Measurements from ENCODE around the gene MTCL1.

MTCL1 gene

DNA sequence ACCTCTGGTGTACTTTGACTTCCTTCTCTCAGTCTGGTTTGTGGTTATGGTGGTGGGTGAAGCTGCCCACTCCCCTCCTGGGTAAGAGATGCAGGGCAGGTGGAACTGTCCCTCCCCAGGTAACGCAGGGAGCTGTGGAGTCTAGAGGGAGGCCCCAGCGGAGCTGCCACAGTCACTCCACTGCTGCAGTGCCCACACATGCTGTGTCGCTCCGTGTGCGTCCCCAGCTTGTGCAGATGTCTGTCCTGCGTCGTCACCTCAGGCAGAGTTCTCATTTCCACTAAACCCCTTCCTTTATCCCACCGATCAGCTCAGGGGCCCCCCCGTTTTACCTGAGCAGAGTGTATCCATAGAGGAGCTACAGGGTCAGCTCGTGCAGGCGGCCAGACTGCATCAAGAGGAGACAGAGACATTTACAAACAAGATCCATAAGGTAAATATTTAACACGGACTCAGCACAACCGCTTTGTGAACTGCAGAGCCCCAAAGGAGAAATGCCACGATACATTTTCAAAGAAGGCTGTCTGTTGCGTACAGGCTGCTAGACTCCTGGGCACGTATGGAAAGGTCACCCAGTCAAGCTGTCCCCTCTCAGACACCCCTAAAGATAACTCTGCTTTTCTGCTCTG lies 87.4 kb downstream of the MTCL1 start:
- Histone ChIP-seq H3K4me1 (ENCODE audit: control insufficient read depth in 1 of 2, insufficient read depth in 2 of 2, low read length in 2 of 2) (peaks cover 12 to 16% of the 10 kb centered on the region in 2 experiments), H3K4ac (ENCODE audit: low read depth, low read length) (no peak overlapping the region)
- no CpG with 5 or more reads among the region's 16 CpGs for WGBS (ENCODE audit: extremely low coverage, insufficient coverage, insufficient read length)

GRCh38 chr18:8793445-8794155 lies 88.2 kb downstream of the MTCL1 start:
- H3K79me2 ChIP-seq (ENCODE audit: control insufficient read depth, insufficient read depth, low read length, poor library complexity), result no peaks in the 10 kb centered on the region
- no peak overlapping the region for H3K14ac ChIP-seq (ENCODE audit: low read length)
- no peak overlapping the region for H3K4ac ChIP-seq (ENCODE audit: low read depth, low read length)
- no peak overlapping the region for H3K23ac ChIP-seq (ENCODE audit: low read length)
- H3K9ac ChIP-seq (ENCODE audit: low read length), result no peak overlapping the region
- no peak overlapping the region for H2BK120ac ChIP-seq (ENCODE audit: insufficient read depth, low read length, poor library complexity)
- peaks cover 9 to 13% of the 10 kb centered on the region in 2 experiments for H3K4me1 ChIP-seq (ENCODE audit: control insufficient read depth in 1 of 2, insufficient read depth in 2 of 2, low read length in 2 of 2)
- no peak overlapping the region for H2BK5ac ChIP-seq (ENCODE audit: low read depth, low read length, poor library complexity)
- no peak overlapping the region for H4K8ac ChIP-seq (ENCODE audit: low read depth, low read length)
- no peak overlapping the region for H4K91ac ChIP-seq (ENCODE audit: low read depth, low read length)
- H3K9me3 ChIP-seq (ENCODE audit: insufficient read depth, low read depth, low read length), result no peaks in the 10 kb centered on the region
- no peak for DNase-seq
- no peak overlapping the region for H3K4me3 ChIP-seq (ENCODE audit: low read depth, low read length)
- no peak overlapping the region for H3K27ac ChIP-seq (ENCODE audit: low read depth, low read length)
- no CpG with 5 or more reads among the region's 13 CpGs for WGBS (ENCODE audit: extremely low coverage, insufficient coverage, insufficient read length)
- no peak overlapping the region for H4K12ac ChIP-seq (ENCODE audit: low read depth, low read length)
- no peak overlapping the region for H2AK5ac ChIP-seq (ENCODE audit: low read length)
- no peaks in the 10 kb centered on the region for H3K79me1 ChIP-seq (ENCODE audit: low read length)
- no peak overlapping the region for H3K18ac ChIP-seq (ENCODE audit: low read length)
- H3K27me3 ChIP-seq (ENCODE audit: insufficient read depth, low read length), result no peaks in the 10 kb centered on the region
- no peak overlapping the region for H2BK12ac ChIP-seq (ENCODE audit: low read length)
- no peak overlapping the region for H3K4me2 ChIP-seq (ENCODE audit: low read length)
- no peak overlapping the region for H2AFZ ChIP-seq (ENCODE audit: insufficient read depth, low read length, poor library complexity)
- H3K36me3 ChIP-seq (ENCODE audit: control insufficient read depth in 1 of 2, insufficient read depth in 2 of 2, low read length in 2 of 2), result no peaks in the 10 kb centered on the region

More for the DNA sequence above, 87.4 kb downstream of the MTCL1 start:
- H3K27me3 ChIP-seq (ENCODE audit: insufficient read depth, low read length), result no peaks in the 10 kb centered on the region
- no peak for DNase-seq
- H2AFZ ChIP-seq (ENCODE audit: insufficient read depth, low read length, poor library complexity), result no peak overlapping the region
- no peak overlapping the region for H3K14ac ChIP-seq (ENCODE audit: low read length)
- no peak overlapping the region for H3K9ac ChIP-seq (ENCODE audit: low read length)
- no peaks in the 10 kb centered on the region for H3K79me2 ChIP-seq (ENCODE audit: control insufficient read depth, insufficient read depth, low read length, poor library complexity)
- no peaks in the 10 kb centered on the region for H3K9me3 ChIP-seq (ENCODE audit: insufficient read depth, low read depth, low read length)
- no peak overlapping the region for H3K18ac ChIP-seq (ENCODE audit: low read length)
- no peaks in the 10 kb centered on the region for H3K79me1 ChIP-seq (ENCODE audit: low read length)
- no peak overlapping the region for H3K4me2 ChIP-seq (ENCODE audit: low read length)
- H2BK120ac ChIP-seq (ENCODE audit: insufficient read depth, low read length, poor library complexity), result no peak overlapping the region
- no peak overlapping the region for H2AK5ac ChIP-seq (ENCODE audit: low read length)
- H4K8ac ChIP-seq (ENCODE audit: low read depth, low read length), result no peak overlapping the region
- no peak overlapping the region for H4K12ac ChIP-seq (ENCODE audit: low read depth, low read length)
- no peak overlapping the region for H3K27ac ChIP-seq (ENCODE audit: low read depth, low read length)
- H3K36me3 ChIP-seq (ENCODE audit: control insufficient read depth in 1 of 2, insufficient read depth in 2 of 2, low read length in 2 of 2), result no peaks in the 10 kb centered on the region
- H2BK5ac ChIP-seq (ENCODE audit: low read depth, low read length, poor library complexity), result no peak overlapping the region
- no peak overlapping the region for H3K4me3 ChIP-seq (ENCODE audit: low read depth, low read length)
- no peak overlapping the region for H3K23ac ChIP-seq (ENCODE audit: low read length)
- H4K91ac ChIP-seq (ENCODE audit: low read depth, low read length), result no peak overlapping the region
- peak overlapping the region; percentile 6 for H2BK12ac ChIP-seq (ENCODE audit: low read length)

- Histone ChIP-seq H4K12ac (ENCODE audit: low read depth, low read length) (no peak overlapping the region), H3K27ac (ENCODE audit: low read depth, low read length) (no peak overlapping the region), H2AK5ac (ENCODE audit: low read length) (no peak overlapping the region), H3K4me3 (ENCODE audit: low read depth, low read length) (no peak overlapping the region), H3K9me3 (ENCODE audit: insufficient read depth, low read depth, low read length) (no peaks in the 10 kb centered on the region), H3K18ac (ENCODE audit: low read length) (no peak overlapping the region), H3K23ac (ENCODE audit: low read length) (no peak overlapping the region), H3K14ac (ENCODE audit: low read length) (no peak overlapping the region), H2BK5ac (ENCODE audit: low read depth, low read length, poor library complexity) (no peak overlapping the region), H3K79me1 (ENCODE audit: low read length) (no peaks in the 10 kb centered on the region), H3K36me3 (ENCODE audit: control insufficient read depth in 1 of 2, insufficient read depth in 2 of 2, low read length in 2 of 2) (no peaks in the 10 kb centered on the region), H3K9ac (ENCODE audit: low read length) (no peak overlapping the region), H3K4me2 (ENCODE audit: low read length) (no peak overlapping the region), H3K27me3 (ENCODE audit: insufficient read depth, low read length) (no peaks in the 10 kb centered on the region), H3K4ac (ENCODE audit: low read depth, low read length) (no peak overlapping the region), H4K91ac (ENCODE audit: low read depth, low read length) (no peak overlapping the region), H2BK120ac (ENCODE audit: insufficient read depth, low read length, poor library complexity) (no peak overlapping the region), H2AFZ (ENCODE audit: insufficient read depth, low read length, poor library complexity) (no peak overlapping the region), H3K4me1 (ENCODE audit: control insufficient read depth in 1 of 2, insufficient read depth in 2 of 2, low read length in 2 of 2) (peaks cover 9 to 13% of the 10 kb centered on the region in 2 experiments), H3K79me2 (ENCODE audit: control insufficient read depth, insufficient read depth, low read length, poor library complexity) (no peaks in the 10 kb centered on the region), H2BK12ac (ENCODE audit: low read length) (no peak overlapping the region), H4K8ac (ENCODE audit: low read depth, low read length) (no peak overlapping the region)
- DNase-seq, result peak in 1 of 2 donors; percentile 25
- no CpG with 5 or more reads among the region's 12 CpGs for WGBS (ENCODE audit: extremely low coverage, insufficient coverage, insufficient read length)
Measured at GRCh38 chr18:8794156-8794933, 89.0 kb downstream of the MTCL1 start.

- H2BK12ac ChIP-seq (ENCODE audit: low read length), result peak overlapping the region; percentile 0
- no peak overlapping the region for H3K14ac ChIP-seq (ENCODE audit: low read length)
- WGBS (ENCODE audit: extremely low coverage, insufficient coverage, insufficient read length), result no CpG with 5 or more reads among the region's 7 CpGs
- no peak overlapping the region for H2BK120ac ChIP-seq (ENCODE audit: insufficient read depth, low read length, poor library complexity)
- no peak overlapping the region for H4K8ac ChIP-seq (ENCODE audit: low read depth, low read length)
- no peaks in the 10 kb centered on the region for H3K27me3 ChIP-seq (ENCODE audit: insufficient read depth, low read length)
- H3K18ac ChIP-seq (ENCODE audit: low read length), result no peak overlapping the region
- H4K91ac ChIP-seq (ENCODE audit: low read depth, low read length), result no peak overlapping the region
- no peak overlapping the region for H3K9ac ChIP-seq (ENCODE audit: low read length)
- no peaks in the 10 kb centered on the region for H3K9me3 ChIP-seq (ENCODE audit: insufficient read depth, low read depth, low read length)
- H2AK5ac ChIP-seq (ENCODE audit: low read length), result no peak overlapping the region
- DNase-seq, result peak; percentile 26 to 27
- H3K4me2 ChIP-seq (ENCODE audit: low read length), result no peak overlapping the region
- no peak overlapping the region for H3K4ac ChIP-seq (ENCODE audit: low read depth, low read length)
- H3K4me1 ChIP-seq (ENCODE audit: control insufficient read depth in 1 of 2, insufficient read depth in 2 of 2, low read length in 2 of 2), result peaks cover 10 to 15% of the 10 kb centered on the region in 2 experiments
- H3K23ac ChIP-seq (ENCODE audit: low read length), result no peak overlapping the region
- H3K4me3 ChIP-seq (ENCODE audit: low read depth, low read length), result no peak overlapping the region
- H3K79me2 ChIP-seq (ENCODE audit: control insufficient read depth, insufficient read depth, low read length, poor library complexity), result no peaks in the 10 kb centered on the region
- H2BK5ac ChIP-seq (ENCODE audit: low read depth, low read length, poor library complexity), result no peak overlapping the region
- no peaks in the 10 kb centered on the region for H3K36me3 ChIP-seq (ENCODE audit: control insufficient read depth in 1 of 2, insufficient read depth in 2 of 2, low read length in 2 of 2)
- no peak overlapping the region for H3K27ac ChIP-seq (ENCODE audit: low read depth, low read length)
- H2AFZ ChIP-seq (ENCODE audit: insufficient read depth, low read length, poor library complexity), result no peak overlapping the region
- no peak overlapping the region for H4K12ac ChIP-seq (ENCODE audit: low read depth, low read length)
- peaks cover 2% of the 10 kb centered on the region for H3K79me1 ChIP-seq (ENCODE audit: low read length)
Measured at GRCh38 chr18:8794934-8795280, 89.6 kb downstream of the MTCL1 start.

All from trophoblast cell (in vitro differentiated cells and primary cell).